CD4-positive, alpha-beta memory T cell (primary cell): ENCODE results near the gene NADK. TPM values are rescaled to one million over a fixed set of nuclear protein-coding genes. Genes with fewer than 3 reads are reported as not detected.

Source experiments
- CTCF ChIA-PET: fragments of 350-600 bp; sonication (Branson Sonifier 250); formaldehyde crosslinking; loops from one replicate; lab custom pipeline; 2021; ENCODE audit warnings: inconsistent platforms; ENCODE audit not compliant: partially characterized antibody; lab: Charles Lee
- POLR2A ChIA-PET: fragments of 350-600 bp; sonication (Branson Sonifier 250); formaldehyde crosslinking; loops from one replicate; lab custom pipeline; 2021; ENCODE audit not compliant: partially characterized antibody; lab: Charles Lee
- DNase-seq, 5 donors: peaks; one replicate each; pipeline versions ENCODE4 v3.0.0 to v3.0.0-alpha.2; 2020 to 2022; ENCODE audit warnings: mixed read lengths in 1 of 5
- H3K27ac ChIP-seq: one replicate; pipeline ENCODE4 v1.7.0; 2013; ENCODE audit warnings: low read depth, low read length
- H3K27me3 ChIP-seq: 2 replicates; pipeline ENCODE4 v1.7.0; 2013; ENCODE audit warnings: mild to moderate bottlenecking, low read length, moderate library complexity; ENCODE audit not compliant: insufficient read depth
- H3K36me3 ChIP-seq: 2 replicates; pipeline ENCODE4 v1.7.0; 2013; ENCODE audit warnings: mild to moderate bottlenecking, low read length, moderate library complexity; ENCODE audit not compliant: insufficient read depth
- H3K4me1 ChIP-seq: 2 replicates; pipeline ENCODE4 v1.7.0; 2013; ENCODE audit warnings: mild to moderate bottlenecking, low read length, moderate library complexity; ENCODE audit not compliant: insufficient read depth
- H3K4me3 ChIP-seq, 2 donors: one replicate each; pipeline ENCODE4 v1.7.0; 2013; ENCODE audit warnings: low read length in 2 of 2, mild to moderate bottlenecking in 1 of 2
- H3K9me3 ChIP-seq, 2 donors: one replicate each; pipeline ENCODE4 v1.7.0; 2013; ENCODE audit warnings: low read length in 2 of 2, control low read depth in 1 of 2; ENCODE audit not compliant: control insufficient read depth in 1 of 2
- H3K27ac Mint-ChIP-seq, 7 donors: one replicate each; pipeline ENCODE4 v1.8.0; 2020 to 2021; ENCODE audit warnings: mixed read lengths in 7 of 7, mild to moderate bottlenecking in 6 of 7, inconsistent platforms in 3 of 7, moderate library complexity in 3 of 7
- H3K27me3 Mint-ChIP-seq, 2 donors: one replicate each; pipeline ENCODE4 v1.8.0; 2020 to 2021; ENCODE audit warnings: mixed read lengths in 2 of 2
- H3K36me3 Mint-ChIP-seq, 2 donors: one replicate each; pipeline ENCODE4 v1.8.0; 2020 to 2021; ENCODE audit warnings: mixed read lengths in 2 of 2, inconsistent platforms in 1 of 2, mild to moderate bottlenecking in 1 of 2
- H3K4me1 Mint-ChIP-seq, 4 donors: one replicate each; pipeline ENCODE4 v1.8.0; 2020 to 2021; ENCODE audit warnings: mixed read lengths in 4 of 4, mild to moderate bottlenecking in 1 of 4
- H3K4me3 Mint-ChIP-seq, 8 donors: one replicate each; pipeline ENCODE4 v1.8.0; 2020 to 2021; ENCODE audit warnings: mixed read lengths in 8 of 8, mild to moderate bottlenecking in 7 of 8, moderate library complexity in 6 of 8, inconsistent platforms in 3 of 8
- H3K9me3 Mint-ChIP-seq, 8 donors: one replicate each; pipeline ENCODE4 v1.8.0; 2020 to 2021; ENCODE audit warnings: mixed read lengths in 8 of 8, mild to moderate bottlenecking in 5 of 8, inconsistent platforms in 3 of 8, moderate library complexity in 1 of 8
- intact Hi-C: fragments of 100-400 bp; cut with micrococcal nuclease; formaldehyde crosslinking; loops from one replicate; pipeline ENCODE4 v1.15.1; 2023
- polyA plus RNA-seq, 2 donors: library from polyadenylated mRNA; unstranded; fragments of 300-500 nt; fragmentation: Illumina TruSeq; gene quantifications; one replicate each; pipeline ENCODE4 v1.2.3, GENCODE V29; 2021
- total RNA-seq, 2 experiments: library from RNA; stranded (reverse); gene quantifications; one replicate each; pipeline ENCODE4 v1.2.3, GENCODE V29; 2021

NADK gene, protein sequence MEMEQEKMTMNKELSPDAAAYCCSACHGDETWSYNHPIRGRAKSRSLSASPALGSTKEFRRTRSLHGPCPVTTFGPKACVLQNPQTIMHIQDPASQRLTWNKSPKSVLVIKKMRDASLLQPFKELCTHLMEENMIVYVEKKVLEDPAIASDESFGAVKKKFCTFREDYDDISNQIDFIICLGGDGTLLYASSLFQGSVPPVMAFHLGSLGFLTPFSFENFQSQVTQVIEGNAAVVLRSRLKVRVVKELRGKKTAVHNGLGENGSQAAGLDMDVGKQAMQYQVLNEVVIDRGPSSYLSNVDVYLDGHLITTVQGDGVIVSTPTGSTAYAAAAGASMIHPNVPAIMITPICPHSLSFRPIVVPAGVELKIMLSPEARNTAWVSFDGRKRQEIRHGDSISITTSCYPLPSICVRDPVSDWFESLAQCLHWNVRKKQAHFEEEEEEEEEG
- 10 to 100 TPM; 48.9 to 56.0 TPM for total RNA-seq
- polyA plus RNA-seq, result 10 to 100 TPM; 21.0 to 28.1 TPM

DNA sequence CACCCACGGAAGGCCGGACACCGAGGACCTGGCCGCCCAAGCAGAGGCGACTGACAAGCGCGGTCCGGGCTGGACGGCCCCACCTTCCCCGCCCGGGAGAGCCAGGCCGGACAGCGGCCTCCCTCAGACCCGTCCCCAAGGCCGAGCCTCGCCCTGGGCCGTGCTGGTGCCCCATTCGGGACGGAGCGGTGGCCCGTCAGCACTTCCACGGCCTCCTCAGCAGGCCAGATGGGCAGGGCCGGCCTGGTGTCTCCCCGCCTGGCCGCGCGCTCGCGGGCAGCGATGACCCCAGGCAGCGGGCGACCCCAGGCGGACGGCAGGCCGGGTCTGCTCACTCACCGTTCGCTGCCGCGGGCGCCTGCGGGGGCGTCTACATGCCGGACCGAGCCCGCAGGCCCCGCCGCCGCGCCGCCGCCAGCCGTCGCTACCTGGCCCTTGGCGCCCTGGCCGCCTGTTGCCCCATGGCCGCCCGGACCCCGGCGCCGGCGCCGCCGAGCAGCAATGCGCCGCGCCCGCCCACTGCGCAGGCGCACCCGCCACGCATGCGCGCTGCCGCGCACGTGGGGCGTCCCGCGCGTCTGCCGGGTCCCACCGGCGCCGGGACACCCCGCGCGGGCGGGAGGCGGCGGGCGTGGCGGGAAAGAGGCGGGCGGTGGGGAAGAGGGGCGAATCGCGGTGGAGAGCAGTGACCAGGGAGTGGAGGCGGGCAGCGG, at the start of gene NADK:
Gene NADK, minus strand, starts transcription at position 521 of the 713 bp plus-strand sequence. CDS start 13,064 bp downstream, outside the sequence.
- Mint-ChIP-seq H3K36me3 (peaks cover 0 to 10% of the 10 kb centered on the region in 2 donors), H3K27me3 (no peaks in the 10 kb centered on the region), H3K27ac (peak within 1 kb of the TSS; percentile 93 to 98 (median 95)), H3K9me3 (peaks cover 0 to 3% (median 0%) of the 10 kb centered on the region in 8 donors), H3K4me1 (peaks cover 47 to 67% (median 58%) of the 10 kb centered on the region in 4 donors), H3K4me3 (peak within 1 kb of the TSS; percentile 86 to 96 (median 88))
- intact Hi-C loops, result loop anchor here (2.0 kb wide), 1 partner anchor 53 kb away; the partner anchor contains the start of gene CDK11A
- DNase-seq, result peak; percentile 69 to 84 (median 78)
- Histone ChIP-seq H3K4me3 (peak within 1 kb of the TSS; percentile 36 to 72), H3K36me3 (no peaks in the 10 kb centered on the region), H3K9me3 (no peaks in the 10 kb centered on the region), H3K4me1 (peaks cover 69% of the 10 kb centered on the region), H3K27ac (peak within 1 kb of the TSS; percentile 78), H3K27me3 (no peaks in the 10 kb centered on the region)
- CTCF ChIA-PET, result interaction anchor here (1.3 to 1.5 kb wide), 3 partner anchors 9 to 131 kb away, joined by 3 to 10 read pairs (median 3); no protein-coding TSS in a partner anchor
- POLR2A ChIA-PET, result interaction anchor here (1.2 to 2.7 kb wide), 2 partner anchors 50 to 131 kb away, joined by 3 to 7 read pairs; no protein-coding TSS in a partner anchor

DNA sequence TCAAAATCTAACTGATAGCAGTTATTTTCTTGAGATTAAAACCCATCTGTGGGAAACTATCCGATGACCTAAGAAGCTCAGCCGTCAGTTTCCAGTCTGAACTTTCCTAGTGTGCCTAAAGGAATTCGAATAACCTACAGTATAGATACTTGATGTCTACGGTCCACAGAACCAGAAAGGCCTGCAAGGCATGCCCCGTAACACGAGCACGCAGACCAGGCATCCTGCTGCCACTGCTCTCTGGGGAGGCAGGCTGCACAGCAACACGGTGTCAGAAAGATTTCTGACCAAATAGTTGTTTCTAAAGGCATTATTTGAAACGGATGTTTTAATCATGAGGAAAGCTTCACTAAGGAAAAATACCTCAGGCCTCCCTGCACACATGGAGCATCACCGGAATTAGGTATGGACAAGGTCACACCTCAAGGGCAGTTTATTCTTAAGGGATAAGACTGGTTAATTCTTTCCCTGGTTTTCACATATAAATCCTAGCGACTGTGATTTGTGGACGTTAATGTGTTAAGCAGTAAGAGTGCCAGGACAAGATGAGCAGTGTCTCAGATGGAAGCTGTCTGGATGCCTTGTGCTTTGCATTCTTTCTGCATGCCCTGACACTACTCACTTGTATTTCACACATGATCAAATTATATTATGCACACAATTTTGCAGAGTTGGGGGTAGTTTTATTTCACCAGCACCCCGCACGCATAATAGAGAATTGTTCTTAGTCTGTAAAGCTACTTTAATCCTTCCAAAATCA, 49.0 kb upstream of the NADK start:
- Mint-ChIP-seq H3K27me3 (no peaks in the 10 kb centered on the region), H3K36me3 (peaks cover 19 to 41% of the 10 kb centered on the region in 2 donors), H3K9me3 (no peaks in the 10 kb centered on the region), H3K4me1 (peaks cover 23 to 42% (median 36%) of the 10 kb centered on the region in 4 donors), H3K27ac (peak overlapping the region in 5 of 7 donors; percentile 42 to 81 (median 61)), H3K4me3 (no peak overlapping the region)
- intact Hi-C loops, result loop anchor here (10.0 kb wide), 1 partner anchor 58 kb away; no protein-coding TSS in a partner anchor
- no peak for DNase-seq
- Histone ChIP-seq H3K36me3 (peaks cover 15% of the 10 kb centered on the region), H3K27me3 (no peaks in the 10 kb centered on the region), H3K27ac (no peak overlapping the region), H3K4me1 (peaks cover 18% of the 10 kb centered on the region), H3K4me3 (no peak overlapping the region), H3K9me3 (no peaks in the 10 kb centered on the region)
- CTCF ChIA-PET, result interaction anchor here (1.2 to 1.8 kb wide), 2 partner anchors 18 to 80 kb away, joined by 3 to 13 read pairs; no protein-coding TSS in a partner anchor
- POLR2A ChIA-PET, result interaction anchor here (0.6 to 1.5 kb wide), 2 partner anchors 10 to 12 kb away, joined by 3 to 4 read pairs; no protein-coding TSS in a partner anchor

DNA sequence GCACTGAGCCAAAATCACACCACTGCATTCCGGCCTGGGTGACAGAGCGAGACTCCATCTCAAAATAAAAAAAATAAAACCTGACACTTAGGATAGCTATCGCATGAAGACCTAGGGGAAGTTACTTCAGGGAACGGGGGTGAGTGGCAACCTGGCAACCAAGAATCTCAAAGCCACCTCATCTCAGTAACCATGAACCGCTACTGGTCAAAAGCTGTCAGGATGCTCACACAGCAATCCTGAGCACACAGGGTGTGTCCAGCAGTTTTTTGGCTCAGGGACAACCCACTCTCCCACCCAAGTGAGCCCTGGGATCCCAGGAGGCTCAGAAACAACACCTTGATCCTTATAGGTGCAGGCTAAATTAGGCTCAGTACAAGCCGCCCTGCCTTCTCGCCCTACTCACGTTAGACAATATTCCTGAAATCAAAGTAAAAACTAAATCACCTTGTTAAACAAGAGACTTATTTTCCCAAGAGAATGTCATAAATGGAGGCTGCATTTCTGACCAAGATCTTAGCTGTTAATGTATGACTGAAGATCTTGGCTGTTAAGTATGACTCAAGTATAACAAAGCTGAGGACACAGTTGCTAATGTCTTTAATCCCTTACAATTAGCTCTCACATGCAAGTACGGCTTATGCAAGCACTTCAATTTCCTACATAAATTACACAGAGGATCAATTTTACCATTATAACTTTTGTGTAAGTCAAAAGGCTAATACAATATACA, 48.3 kb upstream of the NADK start:
- H3K27me3 ChIP-seq, result no peaks in the 10 kb centered on the region
- peaks cover 13% of the 10 kb centered on the region for H3K36me3 ChIP-seq
- Mint-ChIP-seq H3K4me1 (peaks cover 21 to 38% (median 34%) of the 10 kb centered on the region in 4 donors), H3K9me3 (no peaks in the 10 kb centered on the region), H3K36me3 (peaks cover 16 to 38% of the 10 kb centered on the region in 2 donors), H3K4me3 (no peak overlapping the region), H3K27ac (peak overlapping the region; percentile 8 to 80 (median 52)), H3K27me3 (no peaks in the 10 kb centered on the region)
- no peak overlapping the region for H3K4me3 ChIP-seq
- no peak overlapping the region for H3K27ac ChIP-seq
- intact Hi-C loops, result loop anchor here (10.0 kb wide), 1 partner anchor 58 kb away; no protein-coding TSS in a partner anchor
- H3K9me3 ChIP-seq, result no peaks in the 10 kb centered on the region
- POLR2A ChIA-PET, result interaction anchor here (1.5 kb wide), 1 partner anchor 12 kb away, joined by 4 read pairs; no protein-coding TSS in a partner anchor
- no peak for DNase-seq
- H3K4me1 ChIP-seq, result peaks cover 18% of the 10 kb centered on the region
- CTCF ChIA-PET, result no interaction called here

DNA sequence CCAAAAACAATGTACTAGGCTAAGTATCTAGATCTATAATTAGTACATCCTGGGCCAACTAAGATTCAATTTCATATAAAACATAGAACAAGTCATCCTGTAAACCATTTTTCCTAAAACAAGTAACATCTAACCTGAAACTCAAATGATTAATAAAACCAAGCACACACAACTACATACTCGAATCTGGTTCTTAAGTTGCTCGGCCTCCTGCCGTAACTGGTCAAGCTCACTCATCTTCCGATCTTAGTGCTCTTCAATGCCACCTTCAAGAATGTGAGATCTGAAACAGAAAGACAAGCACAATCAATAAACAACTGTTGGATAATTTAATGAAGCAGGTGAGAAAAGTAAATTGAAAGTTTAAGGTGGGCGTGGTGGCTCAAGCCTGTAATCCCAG, 46.9 kb upstream of the NADK start:
- Histone ChIP-seq H3K36me3 (peaks cover 17% of the 10 kb centered on the region), H3K4me1 (peaks cover 18% of the 10 kb centered on the region), H3K27me3 (no peaks in the 10 kb centered on the region), H3K4me3 (no peak overlapping the region), H3K27ac (no peak overlapping the region), H3K9me3 (no peaks in the 10 kb centered on the region)
- Mint-ChIP-seq H3K4me3 (peak overlapping the region in 1 of 8 donors; percentile 32), H3K9me3 (no peaks in the 10 kb centered on the region), H3K27me3 (no peaks in the 10 kb centered on the region), H3K27ac (peak overlapping the region; percentile 5 to 84 (median 67)), H3K4me1 (peaks cover 19 to 48% (median 38%) of the 10 kb centered on the region in 4 donors), H3K36me3 (peaks cover 16 to 43% of the 10 kb centered on the region in 2 donors)
- DNase-seq, result no peak
- ChIA-PET POLR2A (no interaction called here), CTCF (no interaction called here)
- intact Hi-C loops, result loop anchor here (10.0 kb wide), 1 partner anchor 60 kb away; no protein-coding TSS in a partner anchor

DNA sequence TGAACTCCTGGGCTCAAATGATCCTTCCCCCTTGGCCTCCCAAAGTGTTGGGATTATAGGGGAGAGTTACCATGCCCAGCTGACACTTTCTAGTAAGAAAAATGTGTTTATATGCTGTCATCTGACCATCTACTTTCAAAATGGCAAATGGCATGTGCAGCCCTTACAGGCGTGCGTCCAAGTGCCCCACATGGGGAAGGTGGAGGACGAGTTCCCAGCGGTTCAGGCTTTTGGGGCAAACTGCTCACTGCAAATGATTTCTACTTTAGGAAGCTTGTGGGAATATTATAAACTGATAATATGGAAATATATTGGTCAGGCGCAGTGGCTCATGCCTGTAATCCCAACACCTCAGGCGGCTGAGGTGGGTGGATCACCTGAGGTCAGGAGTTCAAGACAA, 41.5 kb upstream of the NADK start:
- H3K9me3 ChIP-seq, result no peaks in the 10 kb centered on the region
- H3K27ac Mint-ChIP-seq, result no peak overlapping the region
- H3K36me3 Mint-ChIP-seq, result peaks cover 25 to 44% of the 10 kb centered on the region in 2 donors

DNA sequence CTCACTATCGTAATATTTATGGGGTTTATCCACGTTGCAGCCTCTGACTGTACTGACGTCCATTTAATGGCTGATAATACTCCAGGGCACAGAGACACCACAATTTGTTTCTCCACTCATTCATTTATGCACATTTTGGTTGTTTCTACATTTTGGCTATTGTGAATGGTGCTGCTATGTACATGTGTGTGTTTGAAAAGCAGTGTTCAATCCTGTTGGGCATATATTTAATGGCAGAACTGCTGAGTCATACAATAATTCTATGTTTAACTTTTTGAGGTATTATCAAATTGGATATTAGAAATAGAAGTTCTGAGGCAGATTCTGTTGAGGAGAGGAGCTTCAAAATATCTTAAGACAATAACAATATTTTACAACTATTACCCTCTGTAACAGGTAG, 39.0 kb upstream of the NADK start:
- Histone ChIP-seq H3K4me3 (no peak overlapping the region), H3K27me3 (no peaks in the 10 kb centered on the region), H3K9me3 (no peaks in the 10 kb centered on the region), H3K4me1 (no peaks in the 10 kb centered on the region), H3K36me3 (peaks cover 51% of the 10 kb centered on the region), H3K27ac (no peak overlapping the region)
- intact Hi-C loops, result no loop called here
- ChIA-PET POLR2A (no interaction called here), CTCF (interaction anchor here (1.2 kb wide), 1 partner anchor 29 kb away, joined by 4 read pairs; no protein-coding TSS in a partner anchor)
- peak overlapping the region in 3 of 7 donors; percentile 13 to 55 (median 17) for H3K27ac Mint-ChIP-seq
- H3K4me3 Mint-ChIP-seq, result no peak overlapping the region
- H3K4me1 Mint-ChIP-seq, result peaks cover 0 to 20% (median 7%) of the 10 kb centered on the region in 4 donors
- peaks cover 26 to 51% of the 10 kb centered on the region in 2 donors for H3K36me3 Mint-ChIP-seq
- DNase-seq, result no peak
- H3K27me3 Mint-ChIP-seq, result no peaks in the 10 kb centered on the region
- H3K9me3 Mint-ChIP-seq, result no peaks in the 10 kb centered on the region

More for the DNA sequence above, 41.5 kb upstream of the NADK start:
- Mint-ChIP-seq H3K27me3 (no peaks in the 10 kb centered on the region), H3K4me1 (peaks cover 2 to 15% (median 9%) of the 10 kb centered on the region in 4 donors), H3K4me3 (no peak overlapping the region), H3K9me3 (no peaks in the 10 kb centered on the region)
- intact Hi-C loops, result loop anchor here (10.0 kb wide), 1 partner anchor 65 kb away; no protein-coding TSS in a partner anchor
- DNase-seq, result no peak
- peaks cover 43% of the 10 kb centered on the region for H3K36me3 ChIP-seq
- H3K4me3 ChIP-seq, result no peak overlapping the region
- H3K27ac ChIP-seq, result no peak overlapping the region
- ChIA-PET POLR2A (interaction anchor here (0.9 kb wide), 1 partner anchor 40 kb away, joined by 4 read pairs; no protein-coding TSS in a partner anchor), CTCF (interaction anchor here (1.4 kb wide), 1 partner anchor 89 kb away, joined by 3 read pairs; no protein-coding TSS in a partner anchor)
- H3K4me1 ChIP-seq, result no peaks in the 10 kb centered on the region
- H3K27me3 ChIP-seq, result no peaks in the 10 kb centered on the region
